Erythroblast (primary cell): ENCODE measurements around the gene GOLM1.

ENCODE experiments used
- DNase-seq, 2 experiments: peaks; one replicate each; lab custom pipeline; 2025; lab: John Stamatoyannopoulos, UW
- GATA1 ChIP-seq: IDR thresholded peaks from 2 replicates; pipeline ENCODE4 v1.6.1; 2011; ENCODE audit warnings: low read depth, mild to moderate bottlenecking, control low read depth, low read length, moderate library complexity
- POLR2A ChIP-seq: IDR thresholded peaks from 2 replicates; pipeline ENCODE4 v1.6.1; 2011; ENCODE audit warnings: mild to moderate bottlenecking, low read length

Gene GOLM1

GRCh38 chr9:86022687-86023266, 76.6 kb downstream of the GOLM1 start:
- no peak for TF ChIP-seq GATA1
- no peak for TF ChIP-seq POLR2A
- DNase-seq = no peak

- no peak for TF ChIP-seq GATA1
- TF ChIP-seq POLR2A = no peak
These were observed 78.2 kb downstream of the GOLM1 start for GRCh38 chr9:86021166-86021565.

GRCh38 chr9:86020731-86021130, 78.6 kb downstream of the GOLM1 start:
- TF ChIP-seq GATA1 = no peak
- TF ChIP-seq POLR2A = no peak
- no peak for DNase-seq

More at GRCh38 chr9:86021166-86021565, 78.2 kb downstream of the GOLM1 start:
- DNase-seq = no peak

- no peak for TF ChIP-seq GATA1
- no peak for TF ChIP-seq POLR2A
- no peak for DNase-seq
These were observed 90.2 kb downstream of the GOLM1 start for GRCh38 chr9:86009133-86009532.

DNA sequence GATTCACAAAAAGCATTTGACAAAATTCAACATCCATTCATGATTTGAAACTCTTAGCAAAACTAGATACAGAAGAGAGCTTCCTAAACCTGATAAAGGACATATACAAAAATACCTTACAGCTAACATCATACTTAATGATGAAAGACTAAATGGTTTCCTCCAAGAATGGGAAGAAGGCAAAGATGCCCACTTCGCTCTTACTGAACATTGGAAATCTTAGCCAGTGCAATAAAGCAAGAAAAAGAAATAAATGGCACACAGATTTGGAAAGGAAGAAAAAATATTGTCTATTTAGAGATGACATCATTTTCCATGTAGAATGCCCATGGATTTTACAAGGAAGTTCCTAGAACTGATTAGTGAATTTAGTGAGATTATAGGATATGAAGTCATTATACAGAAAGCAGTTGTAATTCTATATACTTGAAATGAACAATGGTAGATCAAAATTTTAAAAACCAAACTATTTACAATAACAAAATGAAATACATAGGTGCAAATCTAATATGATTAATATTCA, 94.0 kb downstream of the GOLM1 start:
- no peak for DNase-seq
- TF ChIP-seq POLR2A (no peak), GATA1 (no peak)

DNA sequence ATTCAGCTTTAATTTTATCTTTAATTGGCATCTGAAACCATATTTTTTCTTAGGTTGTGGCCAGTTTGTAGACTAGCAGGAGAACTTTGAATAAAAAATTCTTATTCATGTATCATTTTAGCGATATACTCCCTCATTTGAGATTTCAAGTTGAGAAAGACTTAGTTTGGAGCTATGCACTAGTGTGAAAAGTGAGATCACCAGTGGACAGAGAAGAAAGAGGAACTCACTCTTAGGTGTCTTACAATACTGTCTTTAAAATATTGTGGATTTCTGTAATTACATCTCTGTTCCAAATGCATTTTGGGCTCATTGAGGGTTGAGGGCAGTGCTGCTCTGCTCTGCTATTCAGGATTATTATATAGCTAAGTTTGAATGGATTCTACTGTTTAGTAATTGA, 103.8 kb downstream of the GOLM1 start:
- TF ChIP-seq POLR2A (no peak), GATA1 (no peak)
- no peak for DNase-seq

DNA sequence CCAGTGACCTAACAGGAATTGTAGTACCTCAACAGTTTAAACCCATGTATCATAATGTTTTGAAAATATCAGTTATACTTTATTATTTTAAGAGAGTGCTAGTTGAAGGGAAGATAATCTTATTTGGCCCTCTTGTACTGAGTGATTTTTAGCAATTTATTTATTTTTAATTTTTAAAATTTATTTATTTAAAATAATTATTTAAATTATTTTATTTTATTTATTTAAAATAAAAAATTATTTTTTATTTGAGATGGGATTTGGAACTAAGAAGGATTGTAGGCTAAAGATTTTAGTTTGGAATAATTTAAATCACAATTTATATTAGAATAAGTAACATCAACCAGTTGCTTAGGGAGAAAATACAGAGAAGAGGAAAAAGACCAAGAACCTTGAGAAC, 104.3 kb downstream of the GOLM1 start:
- TF ChIP-seq POLR2A = no peak
- TF ChIP-seq GATA1 = no peak

DNA sequence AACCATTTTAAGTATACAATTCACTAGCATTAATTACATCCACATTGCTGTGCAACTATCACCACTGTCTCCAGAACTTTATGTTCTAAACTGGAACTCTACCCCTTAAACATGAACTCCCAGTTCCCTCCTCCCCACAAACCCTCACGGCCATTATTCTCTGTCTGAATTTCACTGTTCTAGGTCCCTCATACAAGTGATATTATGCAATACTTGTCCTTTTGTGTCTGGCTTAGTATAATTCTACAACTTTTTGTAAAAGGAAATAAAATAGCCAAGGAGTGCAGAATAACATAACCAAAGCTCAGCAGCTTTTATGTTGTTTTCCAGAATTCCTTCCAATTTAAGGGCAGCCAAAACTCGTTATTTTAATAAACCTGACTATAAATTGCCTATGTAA, 105.2 kb downstream of the GOLM1 start:
- TF ChIP-seq GATA1 (no peak), POLR2A (no peak)
- DNase-seq = no peak

More for the DNA sequence above, 104.3 kb downstream of the GOLM1 start:
- DNase-seq = no peak

GRCh38 chr9:85987236-85987635, 112.1 kb downstream of the GOLM1 start:
- DNase-seq = no peak
- no peak for TF ChIP-seq GATA1
- TF ChIP-seq POLR2A = no peak

DNA sequence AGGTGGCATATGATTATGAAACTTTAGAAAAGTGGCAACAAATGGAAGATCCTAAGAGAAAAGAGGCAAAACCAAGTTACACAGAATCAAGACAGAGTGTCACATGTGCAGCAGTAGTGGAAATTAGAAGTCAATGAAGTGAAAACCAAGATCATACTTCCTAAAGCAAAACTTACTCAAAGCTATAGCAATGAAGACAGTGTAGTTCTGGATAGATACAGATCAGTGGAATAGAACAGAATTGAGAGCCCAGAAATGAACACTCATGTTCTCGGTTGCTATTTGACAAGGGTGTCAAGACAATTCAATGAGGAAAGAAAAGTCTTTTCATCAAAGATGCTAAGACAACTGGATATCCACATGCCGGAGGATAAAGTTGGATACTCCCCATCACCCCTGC, 114.9 kb downstream of the GOLM1 start:
- DNase-seq = no peak

GRCh38 chr9:85981369-85981768, 118.0 kb downstream of the GOLM1 start:
- no peak for TF ChIP-seq GATA1
- TF ChIP-seq POLR2A = no peak
- no peak for DNase-seq

More for the DNA sequence above, 114.9 kb downstream of the GOLM1 start:
- no peak for TF ChIP-seq GATA1
- TF ChIP-seq POLR2A = no peak

GRCh38 chr9:85978496-85978895, 120.9 kb downstream of the GOLM1 start:
- TF ChIP-seq POLR2A = no peak
- no peak for DNase-seq
